GM12875 (cell line): Measurements from ENCODE around the gene IQCE.

ENCODE experiments used
- H3K4me3 ChIP-seq: one replicate; pipeline ENCODE4 v1.5.1; 2011; ENCODE audit warnings: low read depth, low read length, control low read depth
- CTCF ChIP-seq: IDR thresholded peaks from 2 replicates; pipeline ENCODE4 v1.5.1; 2011; ENCODE audit warnings: low read depth, mild to moderate bottlenecking, control low read depth, inconsistent platforms, low read length, moderate library complexity, borderline replicate concordance; ENCODE audit not compliant: insufficient read depth

IQCE gene

GRCh38 chr7:2610466-2610865, 51.7 kb downstream of the IQCE start:
- TF ChIP-seq CTCF = no peak
- no peak overlapping the region for H3K4me3 ChIP-seq

- H3K4me3 ChIP-seq = no peak overlapping the region
- no peak for TF ChIP-seq CTCF
Measured at GRCh38 chr7:2610898-2611297, 52.1 kb downstream of the IQCE start.

- no peak overlapping the region for H3K4me3 ChIP-seq
- no peak for TF ChIP-seq CTCF
Measured at GRCh38 chr7:2611401-2611800, 52.6 kb downstream of the IQCE start.

- no peak overlapping the region for H3K4me3 ChIP-seq
- no peak for TF ChIP-seq CTCF
Measured at GRCh38 chr7:2611922-2612321, 53.1 kb downstream of the IQCE start.

- no peak for TF ChIP-seq CTCF
- no peak overlapping the region for H3K4me3 ChIP-seq
Measured at GRCh38 chr7:2612445-2613097, 53.8 kb downstream of the IQCE start.

- no peak overlapping the region for H3K4me3 ChIP-seq
- no peak for TF ChIP-seq CTCF
Measured at GRCh38 chr7:2613098-2613930, 54.5 kb downstream of the IQCE start.
